ENCODE data around the gene ADCK2.
"Not testable (repeated sequence)": the region's sequence is repeated elsewhere in the genome, so short reads cannot be mapped to it uniquely, and the experiment has no call there.

ADCK2 gene, protein sequence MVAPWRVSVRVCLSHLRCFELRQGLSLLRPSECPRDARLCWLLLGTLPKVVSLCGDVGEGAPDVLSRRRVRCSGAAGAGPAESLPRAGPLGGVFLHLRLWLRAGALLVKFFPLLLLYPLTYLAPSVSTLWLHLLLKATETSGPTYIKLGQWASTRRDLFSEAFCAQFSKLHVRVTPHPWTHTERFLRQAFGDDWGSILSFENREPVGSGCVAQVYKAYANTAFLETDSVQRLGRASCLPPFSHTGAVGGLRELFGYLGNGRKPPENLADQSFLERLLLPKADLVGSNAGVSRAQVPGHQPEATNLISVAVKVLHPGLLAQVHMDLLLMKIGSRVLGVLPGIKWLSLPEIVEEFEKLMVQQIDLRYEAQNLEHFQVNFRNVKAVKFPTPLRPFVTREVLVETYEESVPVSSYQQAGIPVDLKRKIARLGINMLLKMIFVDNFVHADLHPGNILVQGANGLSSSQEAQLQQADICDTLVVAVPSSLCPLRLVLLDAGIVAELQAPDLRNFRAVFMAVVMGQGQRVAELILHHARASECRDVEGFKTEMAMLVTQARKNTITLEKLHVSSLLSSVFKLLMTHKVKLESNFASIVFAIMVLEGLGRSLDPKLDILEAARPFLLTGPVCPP

DNA sequence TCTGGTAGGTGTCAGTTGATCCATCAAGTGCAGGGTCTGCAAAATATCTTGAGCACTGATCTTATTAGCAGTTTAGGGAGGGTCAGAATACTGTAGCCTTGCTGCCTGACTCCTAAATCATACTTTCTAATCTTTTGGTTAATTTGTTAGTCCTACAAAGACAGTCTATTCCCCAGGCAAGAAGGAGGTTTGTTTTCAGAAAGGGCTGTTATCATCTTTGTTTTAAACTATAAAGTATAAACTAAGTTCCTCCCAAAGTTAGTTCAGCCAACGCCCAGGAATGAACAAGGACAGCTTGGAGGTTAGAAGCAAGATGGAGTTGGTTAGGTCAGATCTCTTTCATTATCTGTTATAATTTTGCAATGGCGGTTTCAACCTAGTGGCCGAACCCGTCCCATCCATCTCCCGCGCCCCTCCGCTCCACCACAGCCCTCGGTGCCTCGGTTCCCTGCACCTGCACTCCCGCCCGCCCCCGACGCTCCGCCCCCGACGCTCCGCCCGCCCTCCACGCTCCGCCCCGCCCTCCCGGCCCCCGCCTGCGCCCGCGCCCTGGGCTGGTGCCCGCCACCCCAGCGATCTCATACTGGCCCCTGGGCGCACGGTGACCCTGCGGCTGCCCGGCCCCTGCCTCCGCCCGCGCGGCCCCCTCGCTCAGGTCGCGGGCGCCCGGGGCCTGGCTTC, at the start of gene ADCK2:
Gene ADCK2 (plus strand): TSS at position 564 of the 681 bp plus-strand sequence. CDS start 386 bp downstream, outside the sequence.
- DNase-seq, result no peak

DNA sequence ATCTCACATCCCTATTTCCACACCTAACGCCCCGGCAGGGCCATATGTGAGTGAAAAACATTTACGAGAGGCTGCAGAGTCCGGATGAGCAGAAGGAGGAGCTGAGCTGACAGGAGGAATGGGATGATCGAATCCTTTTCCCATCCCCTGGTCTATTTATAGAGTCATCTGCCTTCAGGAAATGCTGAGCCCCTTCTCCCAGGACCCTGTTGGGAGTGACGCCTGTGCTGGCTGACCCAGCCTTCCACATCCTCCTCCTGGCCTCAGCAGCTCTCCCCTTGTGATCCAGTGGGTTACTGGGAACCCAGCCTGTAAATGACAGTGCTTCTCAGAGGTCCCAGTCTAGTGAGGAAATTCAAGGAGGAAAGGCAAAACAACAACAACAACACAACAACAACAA, 48.8 kb upstream of the ADCK2 start:
- no peak for DNase-seq

DNA sequence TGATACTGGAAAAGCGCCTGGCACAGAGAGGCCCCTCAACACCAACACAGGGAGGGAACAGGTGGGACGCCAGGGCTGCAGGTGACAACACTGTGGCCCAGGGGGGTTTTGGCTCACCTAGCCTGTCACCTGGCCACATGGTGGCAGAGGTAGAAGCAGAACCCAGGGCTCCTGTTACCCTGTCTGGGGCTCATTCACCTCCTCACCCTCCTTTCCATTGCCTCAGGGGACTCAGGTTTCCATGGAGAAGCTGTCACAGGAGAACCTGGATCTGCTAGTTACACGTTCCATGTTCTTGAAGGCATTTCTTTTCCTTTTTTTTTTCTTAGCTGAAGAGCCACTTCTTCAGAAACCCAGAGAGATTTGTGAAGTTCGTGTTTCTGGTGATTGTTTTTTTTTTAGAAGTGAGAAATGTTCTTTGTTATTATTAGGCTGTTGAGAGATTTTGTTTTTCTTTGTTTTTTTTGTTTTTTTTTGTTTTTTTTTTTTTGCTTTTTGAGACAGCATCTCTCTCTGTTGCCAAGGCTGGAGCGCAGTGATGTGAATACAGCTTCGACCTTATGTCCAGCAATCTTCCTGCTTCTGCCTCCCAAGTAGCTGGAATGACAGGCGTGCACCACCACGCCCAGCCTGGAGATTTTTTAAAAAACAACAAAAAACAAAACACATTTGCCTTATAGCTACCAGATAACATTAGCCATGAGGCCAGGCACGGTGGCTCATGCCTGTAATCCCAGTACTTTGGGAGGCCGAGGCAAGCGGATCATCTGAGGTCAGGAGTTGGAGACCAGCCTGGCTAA, 48.2 kb upstream of the ADCK2 start:
- DNase-seq, result no peak

DNA sequence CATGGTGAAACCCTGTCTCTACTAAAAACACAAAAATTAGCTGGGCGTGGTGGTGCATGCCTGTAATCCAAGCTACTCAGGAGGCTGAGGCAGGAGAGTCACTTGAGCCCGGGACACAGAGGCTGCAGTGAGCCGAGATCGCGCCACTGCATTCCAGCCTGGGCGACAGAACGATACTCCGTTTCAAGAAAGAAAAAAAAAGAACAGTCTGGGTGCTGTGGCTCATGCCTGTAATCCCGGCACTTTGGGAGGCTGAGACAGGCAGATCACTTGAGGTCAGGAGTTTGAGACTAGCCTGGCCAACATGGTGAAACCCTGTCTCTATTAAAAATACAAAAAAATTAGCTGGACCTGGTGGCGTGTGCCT, 47.6 kb upstream of the ADCK2 start:
- DNase-seq, result not testable (repeated sequence)

DNA sequence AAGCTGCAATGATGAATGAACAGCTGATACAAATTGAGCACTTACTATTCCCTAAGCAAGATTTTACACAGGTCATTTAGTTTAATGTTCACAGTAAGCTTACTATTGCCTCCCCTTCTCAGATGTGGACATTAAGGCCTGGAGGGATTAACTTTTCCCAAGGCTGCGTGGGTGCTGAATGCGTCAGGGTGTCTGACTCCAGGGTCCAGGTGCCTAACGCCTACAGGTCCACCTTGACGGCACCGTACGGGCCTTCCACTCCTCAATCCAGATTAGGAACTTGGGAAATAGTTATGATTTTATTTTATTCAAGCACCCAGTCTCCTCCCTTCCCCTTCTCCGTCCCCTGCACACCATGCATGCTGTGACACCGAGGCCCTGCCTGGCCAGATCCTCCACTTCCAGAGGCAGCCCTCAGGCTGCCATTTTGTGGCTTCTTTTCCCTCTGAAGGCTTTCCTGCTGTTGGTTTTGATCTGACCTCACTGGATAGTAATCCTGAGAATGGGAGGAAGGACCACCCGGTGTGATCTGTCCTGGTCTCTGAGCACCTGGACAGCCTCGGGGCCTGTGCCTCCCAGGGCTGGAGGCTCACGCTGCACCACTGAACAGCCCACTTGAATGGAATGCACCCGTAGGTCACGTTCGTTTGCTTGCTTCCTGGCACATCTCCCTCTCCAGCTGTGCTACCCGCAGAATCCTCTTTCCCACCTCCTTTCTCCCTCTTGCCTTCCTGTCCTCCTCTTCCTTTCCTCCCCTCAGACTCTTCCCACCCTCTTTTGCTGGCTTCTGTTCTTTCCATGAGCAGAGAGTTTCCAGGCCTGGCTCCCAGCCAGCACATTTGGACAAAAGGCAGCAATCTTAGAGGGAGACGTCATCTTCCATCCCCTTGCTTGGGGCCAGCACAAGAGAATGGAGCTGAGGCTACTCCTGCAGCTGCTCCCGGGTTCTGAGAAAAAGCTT, 46.6 kb upstream of the ADCK2 start:
- no peak for DNase-seq

DNA sequence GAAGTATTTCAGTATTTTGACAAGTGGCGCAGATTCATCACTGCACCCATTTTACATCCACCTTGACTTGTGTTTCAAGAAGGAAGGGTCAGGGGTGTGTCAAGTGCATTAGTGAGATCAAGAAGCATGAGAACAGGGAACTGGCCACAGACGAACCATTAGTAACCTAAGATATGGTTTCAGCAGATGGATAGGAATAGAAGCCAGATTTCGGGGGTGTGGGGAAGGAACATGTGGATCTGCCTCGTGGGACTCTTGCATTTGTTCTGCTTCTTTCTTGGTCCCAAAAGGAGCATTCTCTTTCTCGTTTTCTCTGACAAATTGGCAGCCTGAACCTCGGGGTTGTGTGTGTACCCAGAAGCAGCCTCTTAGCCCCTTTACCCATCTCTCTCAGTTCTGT, 41.7 kb upstream of the ADCK2 start:
- no peak for DNase-seq

DNA sequence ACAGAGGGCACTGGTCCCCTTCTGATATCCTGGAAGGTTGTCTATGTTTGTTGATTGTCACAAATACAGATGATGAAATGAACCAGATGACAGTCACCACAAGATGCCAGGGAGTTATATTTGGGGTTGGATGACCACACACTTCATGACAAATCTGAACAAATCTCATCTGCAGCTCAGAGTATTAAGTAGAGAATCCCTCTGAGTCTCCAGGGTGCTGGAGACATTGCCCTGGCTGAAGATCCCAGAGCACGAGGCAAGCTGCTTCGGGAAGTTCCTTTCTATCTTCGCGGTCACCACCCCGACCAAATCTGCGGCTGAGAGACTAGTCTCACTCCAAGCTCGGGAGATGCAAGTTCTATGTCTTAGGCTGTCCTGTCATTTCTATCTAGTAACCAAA, 41.1 kb upstream of the ADCK2 start:
- no peak for DNase-seq

DNA sequence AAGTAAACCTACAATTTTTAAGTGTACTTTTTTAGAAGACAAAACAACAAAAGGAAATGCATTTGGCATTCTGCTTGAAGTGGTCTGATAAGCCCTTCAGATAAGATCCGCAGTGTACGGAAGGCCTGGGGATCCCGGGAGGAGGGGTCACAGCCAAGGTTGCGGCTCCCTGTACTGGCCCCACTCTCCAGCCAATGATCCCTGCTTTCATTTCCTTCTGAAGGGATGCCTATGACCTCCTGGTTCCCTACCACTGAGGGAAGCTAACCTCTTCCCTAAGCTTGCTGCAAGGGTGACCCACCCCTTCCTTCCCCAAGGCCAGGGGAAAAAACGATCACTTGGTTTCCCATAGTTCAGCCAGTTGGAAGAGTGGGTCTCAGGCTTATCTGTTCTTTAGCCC, 37.4 kb upstream of the ADCK2 start:
- no peak for DNase-seq

DNA sequence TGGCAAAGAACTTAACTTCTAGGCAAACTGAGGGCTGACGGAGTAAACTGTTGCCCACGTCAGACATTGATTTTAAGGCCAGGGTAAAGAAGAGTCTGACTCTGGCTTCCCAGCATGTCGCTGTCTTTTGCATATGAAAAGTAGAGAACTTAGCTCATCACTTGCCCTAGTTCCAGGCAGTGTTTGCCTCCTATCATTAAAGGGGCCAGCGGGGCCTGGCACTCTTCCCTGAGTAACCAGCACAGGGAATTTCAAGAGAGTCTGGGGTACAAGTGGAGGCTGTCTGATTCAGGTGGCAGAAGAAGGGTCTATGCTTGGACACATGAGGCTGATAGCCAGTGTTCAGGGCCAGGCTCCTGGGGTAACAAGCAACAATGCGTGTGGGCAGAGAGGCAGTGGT, 36.9 kb upstream of the ADCK2 start:
- DNase-seq, result no peak

DNA sequence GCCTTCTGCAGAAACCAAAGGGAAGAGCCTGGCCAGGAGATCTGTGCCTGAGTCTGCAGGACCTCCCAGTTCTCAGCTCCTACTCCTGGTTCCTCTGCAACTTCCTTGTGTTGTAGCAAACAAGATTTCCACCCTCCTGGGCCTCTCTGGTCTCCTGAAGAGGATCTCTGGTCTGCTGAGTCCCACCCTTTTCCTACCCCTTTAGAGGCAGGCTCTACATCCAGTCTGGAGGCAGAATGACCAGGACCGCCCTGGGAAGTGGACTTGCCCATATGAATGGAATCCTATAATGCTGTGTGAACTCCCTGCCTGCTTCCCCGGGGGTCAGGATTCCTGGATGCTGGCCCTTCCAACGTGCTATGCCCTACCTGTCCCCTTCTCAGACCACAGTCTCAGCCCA, 35.3 kb upstream of the ADCK2 start:
- DNase-seq, result no peak

DNA sequence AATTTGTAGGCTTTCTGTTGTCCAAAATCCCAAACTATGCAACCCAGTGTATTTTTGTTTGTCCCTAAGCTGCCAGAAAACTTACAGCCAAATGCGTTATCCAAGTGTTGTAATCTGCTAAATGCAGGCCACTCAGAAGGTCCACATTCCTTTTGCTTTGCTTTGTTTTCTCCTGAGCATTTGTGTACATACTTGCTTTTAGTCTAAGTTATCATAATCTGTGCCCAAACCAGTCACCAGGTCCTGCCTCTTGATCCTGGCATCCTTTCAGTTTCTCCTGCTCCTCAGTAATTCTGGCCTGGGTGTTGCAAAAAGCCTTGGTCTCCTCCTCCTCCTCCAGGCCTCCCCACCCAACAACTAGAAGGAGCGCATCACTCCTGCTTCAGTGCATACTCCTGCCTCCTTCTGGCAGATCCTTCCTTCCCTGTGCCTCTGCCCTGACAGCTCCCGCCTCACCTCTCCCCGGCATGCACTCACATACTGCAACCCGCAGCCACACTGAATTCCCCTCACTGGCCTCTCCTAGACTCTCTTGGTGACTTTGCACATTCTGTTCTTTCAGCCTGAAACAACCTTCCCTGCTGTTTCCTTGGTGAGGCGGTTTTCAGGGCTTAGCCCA, 34.5 kb upstream of the ADCK2 start:
- DNase-seq, result no peak

DNA sequence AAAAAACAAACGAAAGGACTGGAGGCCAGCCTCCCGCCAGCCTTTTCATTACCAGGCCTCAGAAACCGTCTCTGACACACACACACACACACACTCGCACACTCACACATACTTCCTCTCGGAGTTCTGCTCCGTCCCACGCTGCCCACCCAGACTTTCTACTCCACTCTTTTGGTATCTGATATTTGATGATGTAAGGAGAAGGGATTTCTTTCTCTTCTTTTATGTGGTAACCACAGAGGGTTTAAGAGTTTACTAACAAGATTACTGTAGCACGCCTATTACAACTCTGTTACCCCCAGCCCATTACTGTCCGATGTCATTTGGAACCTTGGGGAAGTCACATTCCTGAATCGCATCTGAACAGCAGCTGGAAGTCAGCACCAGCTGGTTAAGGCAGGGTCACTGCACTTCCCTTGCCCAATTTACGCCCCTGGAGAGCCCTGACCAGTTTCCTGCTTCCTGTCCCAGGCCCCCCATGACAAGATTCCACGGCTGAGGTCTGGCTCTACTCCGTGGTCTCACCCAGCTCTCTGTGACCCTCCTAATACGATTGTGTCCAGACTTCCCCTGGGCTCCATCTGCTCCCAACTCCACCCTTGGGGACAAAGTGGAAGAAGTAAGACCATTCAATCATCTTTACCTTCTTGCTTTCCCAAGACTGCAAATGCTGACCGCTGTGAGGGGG, 33.2 kb upstream of the ADCK2 start:
- no peak for DNase-seq

DNA sequence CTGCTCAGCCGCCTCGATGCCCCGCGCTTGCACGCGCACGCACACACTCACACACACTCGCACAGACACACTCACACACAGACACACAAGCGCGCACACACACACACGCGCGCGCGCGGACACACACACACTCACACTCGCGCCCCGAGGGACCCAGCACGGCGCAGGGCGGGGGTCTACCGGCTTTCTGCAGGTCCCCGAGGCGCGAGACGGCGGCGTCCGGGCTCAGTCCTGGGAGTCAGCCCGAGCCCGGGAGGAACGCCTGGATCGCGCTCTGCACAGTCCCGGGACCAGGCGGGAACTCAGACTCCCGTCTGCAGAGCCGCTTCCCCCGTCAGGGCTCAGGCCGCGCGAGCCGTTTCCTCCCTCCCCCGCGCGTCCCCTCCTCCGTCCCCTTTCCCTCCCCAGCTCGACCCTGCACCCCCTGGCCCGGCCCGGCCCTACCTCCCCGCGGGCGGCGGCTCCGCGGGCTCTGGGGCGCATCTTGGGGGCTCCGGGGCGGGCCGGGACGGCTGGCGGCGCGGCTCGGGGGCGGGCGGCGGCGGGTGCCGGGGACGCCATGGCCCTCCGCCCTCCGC, 32.6 kb upstream of the ADCK2 start:
- DNase-seq, result no peak

DNA sequence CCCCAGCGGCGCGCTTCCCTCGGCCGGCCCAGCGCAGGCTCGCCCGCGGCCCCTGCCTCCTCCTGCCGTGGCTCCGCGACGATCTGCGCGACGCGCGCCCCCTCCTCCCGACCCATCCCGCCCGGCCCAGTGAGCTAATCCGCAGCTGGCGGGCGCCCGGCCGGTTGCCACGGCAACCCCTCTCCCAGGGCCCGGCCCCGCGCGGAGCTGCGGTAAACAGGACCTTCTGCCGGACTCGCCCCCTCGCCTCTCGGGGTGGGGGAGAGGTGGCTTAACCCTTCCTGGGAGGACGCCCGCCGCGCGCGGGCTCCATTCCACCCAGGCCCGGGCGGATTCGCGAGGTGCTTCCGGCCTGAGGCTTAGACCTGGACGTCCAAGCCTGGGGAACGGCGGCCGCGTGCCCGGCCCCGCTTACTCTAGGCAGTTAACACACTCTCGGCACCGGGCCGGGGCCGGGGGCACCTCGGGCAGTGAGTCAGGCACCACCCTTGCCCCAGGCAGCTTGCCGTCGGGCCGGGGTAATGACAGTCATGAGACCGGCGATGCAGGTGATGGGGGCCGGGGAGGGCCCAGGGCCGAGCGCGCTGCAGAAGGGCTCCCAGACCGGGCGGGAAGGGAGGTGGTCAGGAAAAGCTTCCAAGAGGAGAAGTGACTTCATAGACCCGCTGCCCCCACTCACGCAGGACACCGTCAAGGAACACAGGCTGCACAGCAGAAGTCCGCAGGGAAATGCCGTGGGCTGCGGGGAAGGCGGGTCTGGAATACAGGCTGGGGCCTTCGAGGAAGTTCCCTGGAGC, 31.8 kb upstream of the ADCK2 start, which contains the start of gene DENND2A:
Gene DENND2A (minus strand): TSS at position 87 of the 797 bp plus-strand sequence. CDS start 38,416 bp downstream, outside the sequence.
- no peak for DNase-seq

DNA sequence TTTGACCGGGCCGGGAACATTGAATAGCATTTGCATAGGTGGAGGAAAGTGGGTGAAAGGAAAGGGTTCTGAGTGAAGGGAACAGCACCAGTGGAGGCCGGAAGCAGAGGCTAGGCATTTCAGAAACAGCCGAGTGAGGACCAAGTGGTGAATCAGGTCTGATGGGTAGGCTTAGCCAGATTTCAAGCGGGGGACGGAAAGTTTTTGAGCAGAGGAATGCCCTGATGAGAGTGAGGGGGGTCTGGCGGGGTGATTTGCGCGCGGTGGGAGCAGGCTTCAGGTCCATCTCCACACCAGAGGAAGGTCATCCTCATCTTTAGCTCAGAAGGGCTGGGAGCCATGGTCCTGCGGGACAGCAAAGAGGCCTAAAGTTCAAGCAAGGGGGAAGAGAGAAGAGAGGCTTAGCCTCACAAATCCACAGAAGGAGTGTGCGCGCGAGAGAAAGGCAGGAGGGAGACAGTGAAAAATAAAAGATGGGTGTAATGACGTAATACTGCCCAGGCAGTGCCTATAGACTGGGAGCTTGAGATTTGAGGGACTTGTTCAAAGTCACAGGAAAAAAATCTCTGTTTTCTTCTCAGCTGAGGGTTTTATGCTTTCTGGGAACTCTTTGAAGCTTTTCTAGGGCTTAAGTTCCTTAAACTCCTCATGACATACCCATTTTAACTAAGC, 31.1 kb upstream of the ADCK2 start:
- no peak for DNase-seq

DNA sequence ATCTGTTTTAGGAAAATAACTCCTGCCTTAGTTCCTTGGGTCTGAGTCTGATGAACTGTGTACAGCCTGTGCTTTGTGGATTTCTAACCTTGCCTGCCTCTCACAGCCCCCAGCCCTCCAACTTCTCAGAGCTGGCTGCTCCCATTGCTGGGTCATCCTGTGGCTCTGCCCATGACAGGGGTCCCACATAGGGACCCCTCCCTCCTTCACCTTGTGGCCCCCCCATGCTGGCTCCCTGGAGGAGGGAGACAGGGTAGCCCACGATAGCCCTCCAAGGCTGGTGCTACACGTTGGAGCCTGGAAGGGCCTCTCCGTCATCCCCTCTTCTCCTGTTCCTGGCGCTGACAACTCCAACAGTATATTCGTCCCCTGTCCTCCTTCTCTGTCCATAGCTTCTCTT, 29.3 kb upstream of the ADCK2 start:
- DNase-seq, result no peak

DNA sequence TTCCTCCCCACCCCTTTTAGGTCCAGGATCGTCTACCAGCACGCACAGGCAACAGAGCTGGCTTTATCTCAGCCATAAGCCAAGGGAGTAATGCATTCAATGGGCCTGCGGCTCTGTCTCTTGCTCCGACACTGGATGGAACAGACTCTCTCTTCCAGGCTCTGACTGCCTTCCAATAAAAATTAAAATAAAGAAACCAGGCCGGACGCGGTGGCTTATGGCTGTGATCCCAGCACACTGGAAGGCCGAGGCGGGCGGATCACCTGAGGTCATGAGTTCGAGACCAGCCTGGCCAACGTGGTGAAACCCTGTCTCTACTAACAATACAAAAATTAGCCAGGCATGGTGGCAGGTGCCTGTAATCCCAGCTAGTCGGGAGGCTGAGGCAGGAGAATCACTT, 28.0 kb upstream of the ADCK2 start:
- DNase-seq, result not testable (repeated sequence)

DNA sequence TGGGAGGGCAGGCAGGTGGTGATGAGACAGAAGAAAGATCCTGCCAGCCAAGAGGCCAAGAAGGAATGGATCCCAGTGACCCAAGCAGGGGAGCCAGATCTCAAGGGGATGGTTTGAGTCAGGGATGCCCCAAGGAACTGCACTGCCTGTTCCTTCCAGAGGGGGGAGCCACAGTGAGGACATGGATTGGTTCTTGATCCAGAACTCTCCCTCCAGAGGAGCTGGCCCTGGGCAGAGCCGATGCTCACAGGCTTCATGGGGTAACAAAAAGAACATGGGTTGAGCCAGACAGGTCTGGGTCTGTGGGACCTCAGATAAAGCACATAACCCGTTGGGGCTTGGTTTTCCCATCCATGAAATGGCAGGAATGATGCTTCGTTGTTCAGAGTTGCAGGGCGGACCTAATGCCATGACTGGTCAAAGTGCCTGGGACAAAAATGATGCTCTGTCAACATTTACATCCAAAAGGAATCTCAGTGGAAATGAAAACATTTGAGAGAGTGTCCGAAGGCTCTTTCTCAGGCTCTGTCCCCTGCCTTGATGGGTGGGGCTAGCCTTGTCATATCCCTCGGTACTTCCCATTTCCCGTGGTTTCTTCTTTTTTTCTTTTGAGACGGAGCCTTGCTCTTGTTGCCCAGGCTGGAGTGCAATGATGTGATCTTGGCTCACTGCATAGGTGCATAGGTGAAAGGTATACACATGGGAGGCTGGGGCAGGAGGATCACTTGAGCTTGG, 27.4 kb upstream of the ADCK2 start:
- DNase-seq, result no peak

Data from cerebellar nuclear complex (tissue), 1 donor.